Natural killer cell treated with Interleukin-12 subunit alpha and Interleukin-12 subunit beta and Interleukin-15 and Interleukin-18, amount 100 ng/mL, for 72 hours (primary cell): ENCODE results near the gene SORCS2. TPM values are rescaled to one million over a fixed set of nuclear protein-coding genes. Genes with fewer than 3 reads are reported as not detected.

Experiments used
- ATAC-seq, 2 donors: fragments of 150-1000 bp; cut with Tn5 transposase in 1 of 2; sonication (Bioruptor Pico), chemical (Tn5 transposase) in 1 of 2; 2 replicates each; pipeline ENCODE4 v1.10.0; 2021
- DNase-seq: peaks from one replicate; pipeline ENCODE4 v3.0.0; 2022; ENCODE audit warnings: low spot score
- H3K27ac Mint-ChIP-seq, 2 donors: 1 replicate in 1 of 2; 2 replicates in 1 of 2; pipeline ENCODE4 v1.8.0; 2022; ENCODE audit warnings: mixed read lengths in 2 of 2, mild to moderate bottlenecking in 1 of 2, moderate library complexity in 1 of 2
- H3K27me3 Mint-ChIP-seq, 2 donors: 1 replicate in 1 of 2; 2 replicates in 1 of 2; pipeline ENCODE4 v1.8.0; 2022; ENCODE audit warnings: mixed read lengths in 2 of 2
- H3K36me3 Mint-ChIP-seq: one replicate; pipeline ENCODE4 v1.8.0; 2022; ENCODE audit warnings: mixed read lengths
- H3K4me1 Mint-ChIP-seq, 2 donors: 1 replicate in 1 of 2; 2 replicates in 1 of 2; pipeline ENCODE4 v1.8.0; 2022; ENCODE audit warnings: low read depth in 2 of 2, mixed read lengths in 2 of 2, mild to moderate bottlenecking in 1 of 2
- H3K4me3 Mint-ChIP-seq: one replicate; pipeline ENCODE4 v1.8.0; 2022; ENCODE audit warnings: mixed read lengths
- H3K9me3 Mint-ChIP-seq: 2 replicates; pipeline ENCODE4 v1.8.0; 2022; ENCODE audit warnings: mixed read lengths
- total RNA-seq, 2 donors: library from RNA; stranded (reverse); gene quantifications; one replicate each; pipeline ENCODE4 v1.2.3, GENCODE V29; 2022

Gene SORCS2
- total RNA-seq, 2 donors from 2014 or later, result 0.17 to 0.21 TPM

- Mint-ChIP-seq H3K9me3 (no peaks in the 10 kb centered on the region), H3K36me3 (no peaks in the 10 kb centered on the region), H3K27me3 (peaks cover 9 to 10% of the 10 kb centered on the region in 2 donors), H3K27ac (no peak overlapping the region), H3K4me1 (no peaks in the 10 kb centered on the region), H3K4me3 (no peak overlapping the region)
- DNase-seq, result no peak
- ATAC-seq, result no peak
Measured at GRCh38 chr4:7458477-7458876, 266.1 kb downstream of the SORCS2 start.

- Mint-ChIP-seq H3K27ac (no peak overlapping the region), H3K36me3 (no peaks in the 10 kb centered on the region), H3K4me3 (no peak overlapping the region), H3K9me3 (no peaks in the 10 kb centered on the region), H3K27me3 (peaks cover 9 to 10% of the 10 kb centered on the region in 2 donors), H3K4me1 (no peaks in the 10 kb centered on the region)
- DNase-seq, result no peak
- no peak for ATAC-seq
Measured at GRCh38 chr4:7459471-7459870, 267.1 kb downstream of the SORCS2 start.

GRCh38 chr4:7460566-7460965 is 268.2 kb downstream of the SORCS2 start:
- no peak overlapping the region for H3K4me3 Mint-ChIP-seq
- H3K27me3 Mint-ChIP-seq, result peaks cover 9 to 10% of the 10 kb centered on the region in 2 donors
- ATAC-seq, result no peak
- H3K9me3 Mint-ChIP-seq, result no peaks in the 10 kb centered on the region
- no peaks in the 10 kb centered on the region for H3K36me3 Mint-ChIP-seq
- DNase-seq, result no peak
- H3K4me1 Mint-ChIP-seq, result no peaks in the 10 kb centered on the region
- H3K27ac Mint-ChIP-seq, result no peak overlapping the region

- no peak overlapping the region for H3K27ac Mint-ChIP-seq
- H3K9me3 Mint-ChIP-seq, result no peaks in the 10 kb centered on the region
- DNase-seq (no peak), ATAC-seq (no peak)
- H3K36me3 Mint-ChIP-seq, result no peaks in the 10 kb centered on the region
- no peak overlapping the region for H3K4me3 Mint-ChIP-seq
- H3K4me1 Mint-ChIP-seq, result no peaks in the 10 kb centered on the region
- H3K27me3 Mint-ChIP-seq, result peaks cover 9 to 10% of the 10 kb centered on the region in 2 donors
Measured at GRCh38 chr4:7461230-7461629, 268.9 kb downstream of the SORCS2 start.

- no peaks in the 10 kb centered on the region for H3K9me3 Mint-ChIP-seq
- peaks cover 9 to 10% of the 10 kb centered on the region in 2 donors for H3K27me3 Mint-ChIP-seq
Measured at GRCh38 chr4:7462509-7462971, 270.2 kb downstream of the SORCS2 start.

GRCh38 chr4:7463566-7464258 is 271.4 kb downstream of the SORCS2 start:
- H3K4me1 Mint-ChIP-seq, result peaks cover under 1% of the 10 kb centered on the region in 2 donors
- ATAC-seq (no peak), DNase-seq (no peak)
- H3K27me3 Mint-ChIP-seq, result peaks cover 9 to 12% of the 10 kb centered on the region in 2 donors
- no peaks in the 10 kb centered on the region for H3K9me3 Mint-ChIP-seq
- H3K4me3 Mint-ChIP-seq, result no peak overlapping the region
- H3K36me3 Mint-ChIP-seq, result no peaks in the 10 kb centered on the region
- H3K27ac Mint-ChIP-seq, result no peak overlapping the region

More at GRCh38 chr4:7462509-7462971, 270.2 kb downstream of the SORCS2 start:
- Mint-ChIP-seq H3K4me1 (no peaks in the 10 kb centered on the region), H3K27ac (no peak overlapping the region), H3K36me3 (no peaks in the 10 kb centered on the region), H3K4me3 (no peak overlapping the region)
- no peak for ATAC-seq
- no peak for DNase-seq

- no peaks in the 10 kb centered on the region for H3K9me3 Mint-ChIP-seq
- ATAC-seq, result no peak
- H3K4me1 Mint-ChIP-seq, result peaks cover 5 to 6% of the 10 kb centered on the region in 2 donors
- no peak for DNase-seq
- no peaks in the 10 kb centered on the region for H3K36me3 Mint-ChIP-seq
- peaks cover 13 to 17% of the 10 kb centered on the region in 2 donors for H3K27me3 Mint-ChIP-seq
- no peak overlapping the region for H3K4me3 Mint-ChIP-seq
- H3K27ac Mint-ChIP-seq, result no peak overlapping the region
Measured at GRCh38 chr4:7464259-7464655, 271.9 kb downstream of the SORCS2 start.

GRCh38 chr4:7465017-7465416 is 272.7 kb downstream of the SORCS2 start:
- Mint-ChIP-seq H3K9me3 (no peaks in the 10 kb centered on the region), H3K4me1 (peaks cover 5 to 6% of the 10 kb centered on the region in 2 donors), H3K36me3 (no peaks in the 10 kb centered on the region), H3K4me3 (no peak overlapping the region), H3K27ac (no peak overlapping the region), H3K27me3 (peaks cover 15 to 18% of the 10 kb centered on the region in 2 donors)
- DNase-seq (no peak), ATAC-seq (no peak)

- no peak overlapping the region for H3K27ac Mint-ChIP-seq
- H3K4me3 Mint-ChIP-seq, result no peak overlapping the region
- no peaks in the 10 kb centered on the region for H3K9me3 Mint-ChIP-seq
- ATAC-seq, result no peak
- DNase-seq, result no peak
- H3K27me3 Mint-ChIP-seq, result peaks cover 11 to 22% of the 10 kb centered on the region in 2 donors
- H3K36me3 Mint-ChIP-seq, result no peaks in the 10 kb centered on the region
- H3K4me1 Mint-ChIP-seq, result peaks cover 5 to 6% of the 10 kb centered on the region in 2 donors
Measured at GRCh38 chr4:7466215-7466614, 273.9 kb downstream of the SORCS2 start.

GRCh38 chr4:7466904-7467303 is 274.6 kb downstream of the SORCS2 start:
- Mint-ChIP-seq H3K36me3 (no peaks in the 10 kb centered on the region), H3K9me3 (no peaks in the 10 kb centered on the region), H3K27me3 (peaks cover 9 to 19% of the 10 kb centered on the region in 2 donors), H3K4me3 (no peak overlapping the region), H3K27ac (no peak overlapping the region), H3K4me1 (peaks cover 6% of the 10 kb centered on the region in 2 donors)
- no peak for ATAC-seq
- no peak for DNase-seq

- no peak for ATAC-seq
Measured at GRCh38 chr4:7467471-7467870, 275.1 kb downstream of the SORCS2 start.

GRCh38 chr4:7469023-7469422 is 276.7 kb downstream of the SORCS2 start:
- H3K4me1 Mint-ChIP-seq, result peaks cover 6 to 10% of the 10 kb centered on the region in 2 donors
- H3K27me3 Mint-ChIP-seq, result peaks cover 15 to 19% of the 10 kb centered on the region in 2 donors
- H3K27ac Mint-ChIP-seq, result no peak overlapping the region
- no peaks in the 10 kb centered on the region for H3K9me3 Mint-ChIP-seq
- no peak for ATAC-seq
- DNase-seq, result no peak
- H3K4me3 Mint-ChIP-seq, result no peak overlapping the region
- no peaks in the 10 kb centered on the region for H3K36me3 Mint-ChIP-seq

More at GRCh38 chr4:7467471-7467870, 275.1 kb downstream of the SORCS2 start:
- peaks cover 6 to 10% of the 10 kb centered on the region in 2 donors for H3K4me1 Mint-ChIP-seq
- peaks cover 15 to 21% of the 10 kb centered on the region in 2 donors for H3K27me3 Mint-ChIP-seq
- no peak overlapping the region for H3K27ac Mint-ChIP-seq
- H3K36me3 Mint-ChIP-seq, result no peaks in the 10 kb centered on the region
- no peak for DNase-seq
- no peaks in the 10 kb centered on the region for H3K9me3 Mint-ChIP-seq
- H3K4me3 Mint-ChIP-seq, result no peak overlapping the region

GRCh38 chr4:7470111-7470510 is 277.8 kb downstream of the SORCS2 start:
- H3K9me3 Mint-ChIP-seq, result no peaks in the 10 kb centered on the region
- no peaks in the 10 kb centered on the region for H3K36me3 Mint-ChIP-seq
- no peak overlapping the region for H3K27ac Mint-ChIP-seq
- H3K27me3 Mint-ChIP-seq, result peaks cover 15 to 19% of the 10 kb centered on the region in 2 donors
- H3K4me3 Mint-ChIP-seq, result no peak overlapping the region
- DNase-seq (no peak), ATAC-seq (no peak)
- H3K4me1 Mint-ChIP-seq, result peaks cover 6 to 10% of the 10 kb centered on the region in 2 donors

GRCh38 chr4:7470522-7471128 is 278.3 kb downstream of the SORCS2 start:
- Mint-ChIP-seq H3K27me3 (peaks cover 15 to 19% of the 10 kb centered on the region in 2 donors), H3K9me3 (no peaks in the 10 kb centered on the region), H3K36me3 (no peaks in the 10 kb centered on the region), H3K27ac (no peak overlapping the region), H3K4me1 (peaks cover 6 to 10% of the 10 kb centered on the region in 2 donors), H3K4me3 (no peak overlapping the region)
- DNase-seq, result no peak
- no peak for ATAC-seq
